ENCODE measurements around the gene WDR5.

WDR5 gene

GRCh38 chr9:134134949-134135342, 936 bp upstream of the WDR5 start:
- TF ChIP-seq, protein P1, sequence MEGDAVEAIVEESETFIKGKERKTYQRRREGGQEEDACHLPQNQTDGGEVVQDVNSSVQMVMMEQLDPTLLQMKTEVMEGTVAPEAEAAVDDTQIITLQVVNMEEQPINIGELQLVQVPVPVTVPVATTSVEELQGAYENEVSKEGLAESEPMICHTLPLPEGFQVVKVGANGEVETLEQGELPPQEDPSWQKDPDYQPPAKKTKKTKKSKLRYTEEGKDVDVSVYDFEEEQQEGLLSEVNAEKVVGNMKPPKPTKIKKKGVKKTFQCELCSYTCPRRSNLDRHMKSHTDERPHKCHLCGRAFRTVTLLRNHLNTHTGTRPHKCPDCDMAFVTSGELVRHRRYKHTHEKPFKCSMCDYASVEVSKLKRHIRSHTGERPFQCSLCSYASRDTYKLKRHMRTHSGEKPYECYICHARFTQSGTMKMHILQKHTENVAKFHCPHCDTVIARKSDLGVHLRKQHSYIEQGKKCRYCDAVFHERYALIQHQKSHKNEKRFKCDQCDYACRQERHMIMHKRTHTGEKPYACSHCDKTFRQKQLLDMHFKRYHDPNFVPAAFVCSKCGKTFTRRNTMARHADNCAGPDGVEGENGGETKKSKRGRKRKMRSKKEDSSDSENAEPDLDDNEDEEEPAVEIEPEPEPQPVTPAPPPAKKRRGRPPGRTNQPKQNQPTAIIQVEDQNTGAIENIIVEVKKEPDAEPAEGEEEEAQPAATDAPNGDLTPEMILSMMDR (IDR thresholded peaks at IDR 0.05; ENCODE audit: low read depth, low read length), result no peak
- H3K4me3 ChIP-seq (ENCODE audit: low read depth, low read length), result peak overlapping the region; percentile 81

GRCh38 chr9:134136118-134136995, 475 bp downstream of the WDR5 start:
- peak overlapping the region; percentile 95 for H3K4me3 ChIP-seq (ENCODE audit: low read depth, low read length)
- TF ChIP-seq, protein P1 (IDR thresholded peaks at IDR 0.05; ENCODE audit: low read depth, low read length), result no peak

- TF ChIP-seq, protein P1 (IDR thresholded peaks at IDR 0.05; ENCODE audit: low read depth, low read length), result no peak
- peak overlapping the region; percentile 95 for H3K4me3 ChIP-seq (ENCODE audit: low read depth, low read length)
Observed at GRCh38 chr9:134136996-134137299, 1.1 kb downstream of the WDR5 start.

DNA sequence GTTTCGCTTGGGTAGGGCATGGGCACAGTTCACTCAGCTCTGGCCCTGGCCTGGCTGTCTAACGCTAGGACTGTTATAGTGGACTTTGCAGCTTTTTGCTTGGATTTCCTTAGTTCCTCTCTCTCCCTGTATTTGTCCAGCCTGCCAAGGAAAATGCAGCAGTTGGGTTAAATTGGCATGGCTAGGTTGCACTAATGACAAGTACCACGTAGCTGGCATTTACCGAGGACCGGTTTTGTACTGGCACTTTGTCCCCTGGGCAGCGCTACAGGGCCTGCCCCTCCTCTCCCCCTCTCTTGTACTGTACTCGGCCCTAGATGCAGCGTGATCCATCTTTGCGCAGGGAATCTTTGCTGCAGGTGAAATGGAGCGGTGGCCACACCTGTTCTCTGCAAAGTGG, 2.4 kb downstream of the WDR5 start:
- no peak overlapping the region for H3K4me3 ChIP-seq (ENCODE audit: low read depth, low read length)
- TF ChIP-seq, protein P1 (IDR thresholded peaks at IDR 0.05; ENCODE audit: low read depth, low read length), result no peak

- TF ChIP-seq, protein P1 (IDR thresholded peaks at IDR 0.05; ENCODE audit: low read depth, low read length), result no peak
- H3K4me3 ChIP-seq (ENCODE audit: low read depth, low read length), result no peak overlapping the region
Observed at GRCh38 chr9:134139081-134139480, 3.2 kb downstream of the WDR5 start.

GRCh38 chr9:134141906-134142305, 6.0 kb downstream of the WDR5 start:
- H3K4me3 ChIP-seq (ENCODE audit: low read depth, low read length), result no peak overlapping the region
- TF ChIP-seq, protein P1 (IDR thresholded peaks at IDR 0.05; ENCODE audit: low read depth, low read length), result no peak

- TF ChIP-seq, protein P1 (IDR thresholded peaks at IDR 0.05; ENCODE audit: low read depth, low read length), result no peak
- H3K4me3 ChIP-seq (ENCODE audit: low read depth, low read length), result no peak overlapping the region
Observed at GRCh38 chr9:134144801-134145200, 8.9 kb downstream of the WDR5 start.

All from WI38 (cell line).